VCaP (cell line): ENCODE results near the gene IFI44L.

ENCODE experiments used
- H3K27ac ChIP-seq: fragments of 450-650 bp; 2 replicates; pipeline ENCODE4 v1.5.1; 2017
- TF ChIP-seq, protein P1 (sequence below): fragments of 450-650 bp; conservative IDR thresholded peaks from 2 replicates; pipeline ENCODE4 v1.5.1; 2017; ENCODE audit warnings: mild to moderate bottlenecking, moderate library complexity

Gene IFI44L

DNA sequence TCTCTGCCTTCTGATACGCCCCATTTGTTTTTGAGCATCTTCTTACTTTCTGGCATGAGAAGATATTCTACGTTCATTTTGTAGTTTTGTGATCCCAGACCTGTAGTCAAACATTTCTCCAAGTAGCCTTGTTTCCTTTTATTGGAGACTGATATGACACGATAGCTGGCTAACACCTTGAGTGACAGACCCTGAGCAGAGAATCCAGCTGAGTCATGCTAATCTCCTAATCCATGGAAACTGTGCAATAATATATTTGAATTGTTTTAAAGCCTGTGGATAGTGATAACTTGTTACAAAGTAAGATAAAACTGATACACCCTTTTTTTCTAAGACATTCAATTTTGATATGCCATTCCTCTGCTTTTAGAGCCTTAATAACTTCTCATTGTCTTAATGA is 1.2 kb upstream of the IFI44L start:
- TF ChIP-seq, protein P1, sequence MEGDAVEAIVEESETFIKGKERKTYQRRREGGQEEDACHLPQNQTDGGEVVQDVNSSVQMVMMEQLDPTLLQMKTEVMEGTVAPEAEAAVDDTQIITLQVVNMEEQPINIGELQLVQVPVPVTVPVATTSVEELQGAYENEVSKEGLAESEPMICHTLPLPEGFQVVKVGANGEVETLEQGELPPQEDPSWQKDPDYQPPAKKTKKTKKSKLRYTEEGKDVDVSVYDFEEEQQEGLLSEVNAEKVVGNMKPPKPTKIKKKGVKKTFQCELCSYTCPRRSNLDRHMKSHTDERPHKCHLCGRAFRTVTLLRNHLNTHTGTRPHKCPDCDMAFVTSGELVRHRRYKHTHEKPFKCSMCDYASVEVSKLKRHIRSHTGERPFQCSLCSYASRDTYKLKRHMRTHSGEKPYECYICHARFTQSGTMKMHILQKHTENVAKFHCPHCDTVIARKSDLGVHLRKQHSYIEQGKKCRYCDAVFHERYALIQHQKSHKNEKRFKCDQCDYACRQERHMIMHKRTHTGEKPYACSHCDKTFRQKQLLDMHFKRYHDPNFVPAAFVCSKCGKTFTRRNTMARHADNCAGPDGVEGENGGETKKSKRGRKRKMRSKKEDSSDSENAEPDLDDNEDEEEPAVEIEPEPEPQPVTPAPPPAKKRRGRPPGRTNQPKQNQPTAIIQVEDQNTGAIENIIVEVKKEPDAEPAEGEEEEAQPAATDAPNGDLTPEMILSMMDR, result no peak
- no peak overlapping the region for H3K27ac ChIP-seq

DNA sequence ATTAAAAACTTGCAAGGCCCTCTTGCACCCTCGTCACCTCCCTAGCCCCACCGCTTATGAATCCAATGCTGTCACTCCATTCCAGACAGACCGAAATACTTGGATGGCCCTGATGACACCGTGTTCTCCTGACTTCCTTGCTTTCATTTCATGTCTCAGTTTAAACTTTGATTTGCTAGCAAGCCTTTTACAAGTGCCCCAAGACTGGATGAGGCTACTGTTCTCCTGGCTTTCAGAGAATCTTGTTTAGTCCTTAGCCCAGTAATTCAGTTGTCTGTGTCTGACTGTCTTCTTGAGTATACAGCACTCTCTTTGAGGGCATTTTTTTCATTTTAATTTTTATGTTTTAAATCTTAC is 824 bp upstream of the IFI44L start:
- no peak overlapping the region for H3K27ac ChIP-seq
- TF ChIP-seq, protein P1, result no peak

DNA sequence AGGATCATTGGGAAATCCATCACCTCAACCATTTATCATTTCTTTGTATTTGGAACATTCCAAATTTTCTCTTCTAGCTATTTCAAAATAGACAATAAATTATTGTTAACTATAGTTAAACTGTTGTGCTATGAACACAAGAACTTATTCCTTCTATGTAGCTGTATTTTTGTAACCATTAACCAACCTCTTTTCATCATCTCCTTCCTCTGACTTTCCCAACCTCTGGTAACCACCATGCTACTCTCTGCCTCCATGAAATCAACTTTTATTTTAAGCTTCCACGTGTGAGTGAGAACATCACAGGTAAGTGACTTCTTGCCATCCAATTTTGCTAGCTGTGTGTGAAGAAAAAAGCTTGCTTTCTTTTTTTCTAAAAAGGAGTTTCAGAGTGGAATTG is 418 bp downstream of the IFI44L start:
- TF ChIP-seq, protein P1, result no peak
- no peak overlapping the region for H3K27ac ChIP-seq

DNA sequence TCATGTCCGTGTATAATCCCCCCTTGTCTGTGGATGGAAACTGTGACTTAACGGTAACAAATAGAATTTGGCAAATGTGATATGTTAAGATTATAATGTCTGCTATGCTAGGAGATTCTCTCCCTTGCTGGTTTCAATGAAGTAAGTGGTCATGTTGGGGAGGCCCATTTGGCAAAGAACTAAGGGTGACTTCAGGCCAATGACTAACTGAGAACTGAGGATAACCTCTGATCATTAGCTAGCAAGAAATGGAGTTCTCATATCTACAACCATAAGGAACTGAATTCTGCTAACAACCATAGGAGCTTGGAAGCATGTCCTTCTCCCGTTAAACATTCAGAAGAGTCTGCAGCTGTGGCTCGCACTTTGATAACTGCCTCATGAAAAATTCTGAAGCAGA is 2.3 kb downstream of the IFI44L start:
- no peak overlapping the region for H3K27ac ChIP-seq
- TF ChIP-seq, protein P1, result no peak

DNA sequence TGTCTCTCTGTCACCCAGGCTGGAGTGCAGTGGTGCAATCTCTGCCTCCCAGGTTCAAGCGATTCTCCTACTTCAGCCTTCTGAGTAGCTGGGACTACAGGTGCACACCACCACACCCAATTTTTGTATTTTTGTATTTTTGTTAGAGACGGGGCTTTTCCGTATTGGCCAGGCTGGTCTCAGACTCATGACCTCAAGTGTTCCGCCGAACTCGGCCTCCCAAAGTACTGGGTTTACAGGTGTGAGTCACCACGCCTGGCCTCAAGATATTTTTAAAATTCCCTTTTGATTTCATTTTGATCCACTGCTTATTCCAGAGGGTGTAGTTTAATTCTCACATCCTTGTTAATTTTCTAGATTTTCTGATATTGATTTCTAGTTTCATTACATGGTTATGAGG is 3.8 kb downstream of the IFI44L start:
- TF ChIP-seq, protein P1, result no peak
- no peak overlapping the region for H3K27ac ChIP-seq

DNA sequence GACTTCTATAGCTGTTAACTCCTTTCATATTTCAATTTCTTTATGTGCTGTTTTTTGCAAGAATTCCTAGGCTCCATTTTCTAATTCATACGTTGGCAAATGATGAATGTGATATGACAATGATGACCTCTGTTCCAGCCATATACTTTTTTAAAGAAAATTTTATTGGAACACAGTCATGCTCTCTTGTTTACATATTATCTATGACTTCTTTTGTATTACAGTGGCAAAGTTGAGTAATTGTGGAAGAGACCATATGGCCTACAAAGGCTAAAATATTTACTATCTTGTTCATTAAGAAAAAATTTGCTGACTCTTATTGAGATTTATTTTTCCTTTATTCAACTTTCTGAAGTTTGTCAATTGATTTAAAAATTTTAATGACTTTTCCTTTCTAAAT is 7.1 kb downstream of the IFI44L start:
- TF ChIP-seq, protein P1, result no peak

DNA sequence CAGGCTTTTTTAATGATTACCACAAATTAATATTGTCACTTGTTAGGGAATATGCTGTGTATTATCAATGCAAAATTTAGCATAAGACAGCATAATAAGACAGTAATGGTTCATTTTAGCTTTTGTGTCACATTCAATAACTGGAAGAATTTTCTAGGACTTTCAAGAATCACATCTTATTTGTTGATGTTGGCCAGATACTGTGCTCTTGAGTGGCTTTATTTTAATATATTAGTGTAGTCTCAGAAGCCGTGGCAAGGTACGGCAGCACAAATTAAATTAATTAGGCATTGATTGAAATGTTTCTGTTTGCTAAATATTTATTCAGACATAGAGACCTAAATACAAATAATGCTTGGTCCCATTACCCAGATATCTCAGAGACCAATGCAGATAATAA is 10.4 kb downstream of the IFI44L start:
- H3K27ac ChIP-seq, result no peak overlapping the region
- TF ChIP-seq, protein P1, result no peak

More for the DNA sequence above, 7.1 kb downstream of the IFI44L start:
- no peak overlapping the region for H3K27ac ChIP-seq

DNA sequence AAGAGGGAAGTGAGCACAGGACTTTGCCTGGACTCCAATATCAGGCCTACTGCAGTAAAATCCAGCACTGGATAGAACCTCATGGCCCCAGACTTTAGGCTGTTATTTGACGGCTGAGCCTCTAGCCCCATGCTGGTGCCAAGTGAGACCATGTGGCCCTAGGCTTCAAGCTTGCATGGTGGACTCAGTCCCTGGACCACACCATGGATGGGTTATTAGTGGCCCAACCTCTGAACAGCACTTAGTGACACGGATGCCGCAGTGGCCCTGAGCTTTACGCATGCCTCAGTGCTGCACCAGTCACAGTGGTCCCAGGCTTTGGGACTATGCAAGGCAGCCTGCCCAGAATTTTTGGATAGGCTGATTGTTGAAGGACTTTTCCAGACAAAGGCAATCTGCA is 13.0 kb downstream of the IFI44L start:
- TF ChIP-seq, protein P1, result no peak
- no peak overlapping the region for H3K27ac ChIP-seq
